ENCODE measurements around the gene HACD4. TPM values are rescaled to one million over a fixed set of nuclear protein-coding genes. Genes with fewer than 3 reads are reported as not detected.

Gene HACD4
- total and polyA plus RNA-seq, 9 of the 15 experiments (the other 6 are each of a cell fraction or from before 2014, with no cell fraction given): 0.02 TPM; not detected in 8

- TF ChIP-seq TFAP4 (CRISPR knock-in tag; IDR thresholded peaks at IDR 0.05; ENCODE audit: borderline replicate concordance): no peak
- TF ChIP-seq ZNF395 (CRISPR knock-in tag; IDR thresholded peaks at IDR 0.05): no peak
- no peak for TF ChIP-seq E2F8 (IDR thresholded peaks at IDR 0.05; ENCODE audit: low read depth, partially characterized antibody)
- TF ChIP-seq PCBP2 (IDR thresholded peaks at IDR 0.05; ENCODE audit: low read depth, low read length, poor library complexity, severe bottlenecking): no peak
Measured at GRCh38 chr9:21028466-21028865, 3.0 kb downstream of the HACD4 start (continued).

- ChIA-PET CTCF (ENCODE audit: low intra/inter-chr PET ratio) (no interaction called here), POLR2A (no interaction called here)
- WGBS (ENCODE audit: insufficient coverage, low coverage, missing lambda C conversion rate): no CpG with 5 or more reads among the region's 4 CpGs
- Histone ChIP-seq H3K79me2 (ENCODE audit: control insufficient read depth, insufficient read depth, low read length) (no peaks in the 10 kb centered on the region), H3K27me3 (ENCODE audit: control insufficient read depth in 2 of 2, insufficient read depth in 2 of 2, low read length in 2 of 2) (no peaks in the 10 kb centered on the region), H3K9ac (ENCODE audit: insufficient read depth in 1 of 2, low read depth in 2 of 2, low read length in 2 of 2) (no peak overlapping the region), H2AFZ (ENCODE audit: low read depth, low read length) (no peak overlapping the region), H4K20me1 (replicated peaks; ENCODE audit: control insufficient read depth, insufficient read depth, low read length) (no peaks in the 10 kb centered on the region), H3K36me3 (ENCODE audit: control insufficient read depth, insufficient read depth, low read length) (no peaks in the 10 kb centered on the region), H3K9me3 (replicated peaks; ENCODE audit: control insufficient read depth, insufficient read depth, low read depth, low read length) (no peaks in the 10 kb centered on the region), H3K27ac (ENCODE audit: extremely low read depth, low read depth, low read length) (no peak overlapping the region), H3K9me1 (ENCODE audit: control insufficient read depth, insufficient read depth, low read length) (no peaks in the 10 kb centered on the region), H3K4me1 (replicated peaks in 1 of 2; ENCODE audit: control insufficient read depth in 2 of 2, insufficient read depth in 2 of 2, low read length in 2 of 2) (no peaks in the 10 kb centered on the region), H3K4me2 (ENCODE audit: insufficient read depth, low read length) (no peak overlapping the region), H3K4me3 (no peak overlapping the region)
- no peak for ATAC-seq
- in situ Hi-C loops (cut with MboI) (no loop called here), intact Hi-C loops (cut with micrococcal nuclease) (no loop called here)
- BruUV-seq (replicated peaks): no TSS peak
- no peak for FAIRE-seq
- no peak for DNase-seq (ENCODE audit: extremely low read depth in 1 of 4, low spot score in 3 of 4)
- TF ChIP-seq ZBTB2 (IDR thresholded peaks at IDR 0.05): no peak
- no peak for TF ChIP-seq TEAD4 (IDR thresholded peaks at IDR 0.05; ENCODE audit: low read length)
- no peak for TF ChIP-seq TEAD4 (CRISPR knock-in tag; IDR thresholded peaks at IDR 0.05; ENCODE audit: borderline replicate concordance)
- no peak for TF ChIP-seq RNF219 (CRISPR knock-in tag; IDR thresholded peaks at IDR 0.05)
- TF ChIP-seq HMBOX1 (IDR thresholded peaks at IDR 0.05): no peak
- no peak for TF ChIP-seq MCM7 (IDR thresholded peaks at IDR 0.05)
- no peak for TF ChIP-seq NFXL1 (CRISPR knock-in tag; IDR thresholded peaks at IDR 0.05)
- no peak for TF ChIP-seq L3MBTL2 (IDR thresholded peaks at IDR 0.05)
Measured at GRCh38 chr9:21027295-21027694, 4.1 kb downstream of the HACD4 start.
